ENCODE data around the gene SLC35A1. TPM values are rescaled to one million over a fixed set of nuclear protein-coding genes. Genes with fewer than 3 reads are reported as not detected.

Gene SLC35A1
- total RNA-seq, 1 donor, result 6.4 TPM

DNA sequence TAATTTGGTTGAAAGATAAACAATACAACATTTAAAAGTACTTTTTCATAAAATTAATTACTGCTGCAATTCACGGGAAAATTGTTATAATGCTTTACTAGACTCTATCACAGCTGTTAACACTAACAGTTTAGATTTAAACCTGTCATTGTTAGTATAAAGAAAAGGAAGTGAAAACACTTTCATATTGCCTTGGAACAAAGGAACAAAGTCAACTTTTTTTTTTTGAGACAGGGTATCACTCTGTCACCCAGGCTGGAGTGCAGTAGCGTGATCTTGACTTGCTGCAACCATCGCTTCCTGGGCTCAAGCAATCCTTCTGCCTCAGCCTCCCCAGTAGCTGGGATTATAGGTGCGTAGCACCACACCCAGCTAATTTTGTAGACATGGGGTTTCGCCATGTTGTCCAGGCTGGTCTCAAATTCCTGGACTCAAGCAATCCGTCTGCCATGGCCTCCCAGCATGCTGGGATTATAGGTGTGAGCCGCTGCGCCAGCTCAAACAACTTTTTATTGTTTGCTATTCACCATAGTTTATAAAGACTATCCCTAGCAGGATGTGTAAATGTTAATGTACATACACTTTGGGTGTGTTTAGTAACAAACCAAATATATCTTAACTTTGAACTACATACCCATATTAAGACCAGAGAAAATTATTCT, 22.1 kb downstream of the SLC35A1 start:
- H3K4me3 ChIP-seq (ENCODE audit: low read length), result no peak overlapping the region
- H3K4me1 ChIP-seq (ENCODE audit: insufficient read depth, low read length), result peaks cover 8% of the 10 kb centered on the region
- no peaks in the 10 kb centered on the region for H3K9me3 ChIP-seq (ENCODE audit: low read depth, low read length)
- H3K27me3 ChIP-seq (ENCODE audit: insufficient read depth, low read length), result no peaks in the 10 kb centered on the region

- Histone ChIP-seq H3K9me3 (ENCODE audit: low read depth, low read length) (no peaks in the 10 kb centered on the region), H3K4me1 (ENCODE audit: insufficient read depth, low read length) (peaks cover 8% of the 10 kb centered on the region)
Measured at GRCh38 chr6:87498048-87498447, 25.3 kb downstream of the SLC35A1 start.

DNA sequence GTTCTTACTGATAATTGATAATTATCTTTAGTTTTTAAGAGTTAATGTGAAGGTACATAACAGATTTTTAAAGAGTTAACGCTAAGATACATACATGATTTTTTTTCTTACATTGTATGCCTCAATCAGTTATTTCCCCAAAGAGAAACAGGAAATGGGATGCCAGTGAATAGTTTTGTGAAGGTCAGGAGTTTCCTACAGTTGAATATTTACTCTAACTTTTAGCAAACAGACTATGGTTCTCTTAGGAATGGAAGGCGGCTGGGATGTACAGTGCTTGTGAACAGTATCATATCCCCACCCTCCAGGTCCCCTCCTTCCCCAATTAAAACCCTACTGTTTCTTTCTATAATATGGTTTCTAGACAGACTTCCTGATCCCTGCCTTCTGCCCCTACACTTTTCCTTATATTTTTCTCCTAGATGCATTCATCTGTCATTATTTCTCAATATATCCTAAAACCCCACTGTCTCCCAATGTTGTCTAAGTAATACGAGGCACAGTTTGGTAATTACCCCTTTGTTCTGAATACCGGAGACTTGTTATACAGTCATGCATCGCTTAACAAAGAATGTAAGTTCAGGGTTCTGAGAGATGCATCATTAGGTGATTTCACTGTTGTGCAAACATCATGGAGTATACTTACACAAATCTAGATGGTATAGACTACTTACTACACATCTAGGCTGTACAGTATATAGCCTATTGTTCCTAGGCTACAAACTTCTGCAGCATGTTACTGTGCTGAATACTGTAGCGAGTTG, 29.2 kb downstream of the SLC35A1 start:
- no peaks in the 10 kb centered on the region for H3K4me1 ChIP-seq (ENCODE audit: insufficient read depth, low read length)

More at GRCh38 chr6:87498048-87498447, 25.3 kb downstream of the SLC35A1 start:
- Histone ChIP-seq H3K27me3 (ENCODE audit: insufficient read depth, low read length) (no peaks in the 10 kb centered on the region), H3K4me3 (ENCODE audit: low read length) (no peak overlapping the region)

DNA sequence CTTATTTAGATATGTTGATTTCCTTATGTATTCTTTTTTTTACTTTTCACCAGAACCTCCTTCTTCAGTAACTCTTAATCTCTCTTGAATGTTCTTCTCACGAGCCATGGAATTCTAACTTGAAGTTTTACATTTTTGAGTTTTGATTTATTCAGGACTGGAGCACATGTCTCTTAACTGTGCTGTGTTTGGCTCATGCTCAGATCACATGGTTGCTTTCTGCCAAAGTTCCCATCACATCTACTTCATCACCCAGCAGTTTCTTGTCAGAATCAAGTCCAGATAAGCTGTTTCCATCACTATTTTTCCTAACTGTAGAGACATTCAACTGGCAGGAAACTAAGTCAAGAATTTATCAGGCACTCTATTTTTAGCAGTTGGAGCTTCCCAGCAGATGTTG, 31.7 kb downstream of the SLC35A1 start:
- no peaks in the 10 kb centered on the region for H3K27me3 ChIP-seq (ENCODE audit: insufficient read depth, low read length)
- H3K4me3 ChIP-seq (ENCODE audit: low read length), result no peak overlapping the region
- no peaks in the 10 kb centered on the region for H3K4me1 ChIP-seq (ENCODE audit: insufficient read depth, low read length)
- no peaks in the 10 kb centered on the region for H3K9me3 ChIP-seq (ENCODE audit: low read depth, low read length)

More for the DNA sequence above, 29.2 kb downstream of the SLC35A1 start:
- Histone ChIP-seq H3K9me3 (ENCODE audit: low read depth, low read length) (no peaks in the 10 kb centered on the region), H3K27me3 (ENCODE audit: insufficient read depth, low read length) (no peaks in the 10 kb centered on the region), H3K4me3 (ENCODE audit: low read length) (no peak overlapping the region)

DNA sequence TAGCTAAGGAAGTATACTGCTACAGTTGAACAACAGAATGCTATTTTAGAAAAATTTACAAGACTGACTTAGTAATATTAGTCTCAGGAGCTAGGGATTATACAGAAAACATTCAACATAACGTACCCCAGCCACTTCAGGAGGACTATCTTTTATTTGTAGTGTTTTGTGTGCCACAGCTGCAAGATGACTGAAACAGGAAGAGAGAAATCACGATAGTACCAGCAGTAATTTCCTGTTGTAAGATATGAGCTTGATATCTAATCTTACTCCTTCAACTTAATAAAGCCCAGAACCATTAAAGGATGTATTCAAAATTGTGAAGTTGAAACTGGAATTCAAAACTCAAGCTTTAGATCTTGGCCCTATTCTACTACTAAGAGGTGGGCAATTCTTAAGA, 42.1 kb downstream of the SLC35A1 start:
- H3K4me3 ChIP-seq (ENCODE audit: low read length), result no peak overlapping the region
- no peaks in the 10 kb centered on the region for H3K4me1 ChIP-seq (ENCODE audit: insufficient read depth, low read length)
- H3K27me3 ChIP-seq (ENCODE audit: insufficient read depth, low read length), result no peaks in the 10 kb centered on the region
- no peaks in the 10 kb centered on the region for H3K9me3 ChIP-seq (ENCODE audit: low read depth, low read length)

DNA sequence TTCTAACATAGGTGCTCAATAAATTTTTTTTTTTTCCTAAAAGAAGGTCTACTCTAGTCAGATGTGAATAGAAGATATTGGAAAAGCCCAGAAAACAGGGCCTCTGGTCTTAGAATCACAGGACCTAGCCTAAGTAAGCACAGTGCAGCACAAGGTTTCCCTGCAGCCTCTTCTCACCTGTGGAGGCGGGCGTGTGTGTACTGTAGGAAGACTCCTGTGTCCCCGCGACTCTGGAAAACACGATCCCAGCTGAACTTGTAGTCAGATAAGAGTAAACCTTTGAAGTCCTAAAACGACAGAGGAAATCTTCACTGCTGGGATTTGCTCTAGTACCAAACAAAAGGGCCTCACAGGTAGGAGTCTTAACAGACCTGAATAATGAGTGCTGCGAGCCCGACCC, 45.7 kb downstream of the SLC35A1 start:
- H3K4me3 ChIP-seq (ENCODE audit: low read length), result no peak overlapping the region
- H3K27me3 ChIP-seq (ENCODE audit: insufficient read depth, low read length), result no peaks in the 10 kb centered on the region
- no peaks in the 10 kb centered on the region for H3K4me1 ChIP-seq (ENCODE audit: insufficient read depth, low read length)
- H3K9me3 ChIP-seq (ENCODE audit: low read depth, low read length), result no peaks in the 10 kb centered on the region

DNA sequence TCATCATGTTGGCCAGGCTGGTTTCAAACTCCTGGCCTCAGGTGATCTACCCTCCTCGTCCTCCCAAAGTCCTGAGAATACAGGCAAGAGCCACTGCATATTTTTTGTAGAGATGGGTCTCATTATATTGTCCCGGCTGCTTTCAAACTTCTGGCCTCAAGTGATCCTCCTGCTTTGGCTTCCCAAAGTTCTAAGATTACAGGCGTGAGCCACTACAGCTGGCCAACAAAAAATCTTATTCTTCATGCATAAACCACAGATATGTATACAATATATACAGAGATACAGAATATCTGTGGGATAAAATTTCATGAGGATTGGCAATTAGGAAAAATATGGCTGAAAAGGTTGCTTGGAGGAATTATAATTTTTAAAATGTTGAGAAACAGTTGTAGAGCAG, 49.9 kb downstream of the SLC35A1 start:
- H3K27me3 ChIP-seq (ENCODE audit: insufficient read depth, low read length), result no peaks in the 10 kb centered on the region
- H3K9me3 ChIP-seq (ENCODE audit: low read depth, low read length), result no peaks in the 10 kb centered on the region
- no peaks in the 10 kb centered on the region for H3K4me1 ChIP-seq (ENCODE audit: insufficient read depth, low read length)
- no peak overlapping the region for H3K4me3 ChIP-seq (ENCODE audit: low read length)

- H3K4me1 ChIP-seq (ENCODE audit: insufficient read depth, low read length), result no peaks in the 10 kb centered on the region
- no peaks in the 10 kb centered on the region for H3K9me3 ChIP-seq (ENCODE audit: low read depth, low read length)
- no peak overlapping the region for H3K4me3 ChIP-seq (ENCODE audit: low read length)
- H3K27me3 ChIP-seq (ENCODE audit: insufficient read depth, low read length), result no peaks in the 10 kb centered on the region
Measured at GRCh38 chr6:87529221-87529620, 56.4 kb downstream of the SLC35A1 start.

DNA sequence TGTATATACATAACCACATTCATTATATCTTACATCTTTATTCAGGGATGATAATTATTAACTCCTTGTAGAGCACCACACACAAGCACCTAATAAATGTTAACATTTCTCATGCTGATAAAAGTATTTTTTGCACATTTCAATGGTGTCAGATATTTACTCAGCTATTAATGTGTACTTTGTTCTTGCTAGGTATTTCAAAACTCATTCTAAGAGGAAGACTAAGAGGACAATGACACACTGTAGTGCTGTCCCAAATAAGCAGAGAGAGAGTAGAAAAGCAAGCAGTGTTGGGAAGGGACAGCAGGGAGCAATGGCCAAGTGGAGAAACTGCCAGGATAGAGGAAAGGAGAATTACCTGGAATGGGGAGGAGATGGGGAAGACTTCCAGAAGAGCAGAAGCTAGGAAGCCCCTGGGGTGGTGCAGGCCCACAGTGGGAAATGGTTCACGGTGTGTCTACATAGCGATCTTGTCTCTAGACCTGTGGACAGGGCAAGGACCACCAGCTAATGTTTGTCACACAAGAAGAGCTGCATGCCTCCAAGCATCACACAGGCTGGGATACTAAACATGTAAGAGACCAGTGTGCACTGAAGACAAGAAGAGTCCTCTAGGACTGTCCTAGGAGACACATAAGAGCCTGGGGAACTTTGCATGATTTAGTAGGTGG, 61.7 kb downstream of the SLC35A1 start:
- Histone ChIP-seq H3K4me3 (ENCODE audit: low read length) (no peak overlapping the region), H3K4me1 (ENCODE audit: insufficient read depth, low read length) (peaks cover 5% of the 10 kb centered on the region), H3K9me3 (ENCODE audit: low read depth, low read length) (no peaks in the 10 kb centered on the region), H3K27me3 (ENCODE audit: insufficient read depth, low read length) (no peaks in the 10 kb centered on the region)

DNA sequence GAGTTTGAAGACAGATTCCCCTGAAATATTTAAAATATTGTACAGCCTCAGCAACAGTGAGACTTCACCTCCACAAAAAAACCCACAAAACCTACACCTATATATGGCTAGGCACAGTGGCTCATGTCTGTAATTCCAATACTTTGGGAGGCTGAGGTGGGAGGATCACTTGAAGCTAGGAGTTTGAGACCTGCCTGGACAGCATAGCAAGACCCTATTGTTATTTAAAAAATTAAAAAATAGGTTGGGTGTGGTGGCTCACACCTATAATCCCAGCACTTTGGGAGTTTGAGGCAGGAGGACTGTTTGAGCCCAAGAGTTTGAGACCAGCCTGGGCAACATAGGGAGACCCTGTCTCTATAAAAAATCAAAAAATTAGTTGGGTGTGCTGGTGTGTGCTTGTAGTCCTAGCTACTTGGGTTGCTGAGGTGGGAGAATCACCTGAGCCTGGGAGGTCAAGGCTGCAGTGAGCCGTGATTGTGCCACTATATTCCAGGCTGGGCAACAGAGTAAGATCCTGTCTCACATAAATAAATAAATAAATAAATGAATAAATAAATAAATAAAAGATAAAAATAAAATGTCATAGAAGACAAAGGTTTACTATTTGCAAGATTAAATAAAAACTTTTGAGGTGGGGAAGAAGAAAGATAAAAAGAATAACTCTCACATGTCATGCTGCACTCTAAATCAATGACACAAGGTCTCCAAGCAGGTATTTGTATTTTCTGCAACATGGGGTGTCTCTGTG, 65.9 kb downstream of the SLC35A1 start:
- H3K4me1 ChIP-seq (ENCODE audit: insufficient read depth, low read length), result peaks cover 5% of the 10 kb centered on the region
- H3K27me3 ChIP-seq (ENCODE audit: insufficient read depth, low read length), result no peaks in the 10 kb centered on the region
- no peaks in the 10 kb centered on the region for H3K9me3 ChIP-seq (ENCODE audit: low read depth, low read length)
- H3K4me3 ChIP-seq (ENCODE audit: low read length), result no peak overlapping the region

DNA sequence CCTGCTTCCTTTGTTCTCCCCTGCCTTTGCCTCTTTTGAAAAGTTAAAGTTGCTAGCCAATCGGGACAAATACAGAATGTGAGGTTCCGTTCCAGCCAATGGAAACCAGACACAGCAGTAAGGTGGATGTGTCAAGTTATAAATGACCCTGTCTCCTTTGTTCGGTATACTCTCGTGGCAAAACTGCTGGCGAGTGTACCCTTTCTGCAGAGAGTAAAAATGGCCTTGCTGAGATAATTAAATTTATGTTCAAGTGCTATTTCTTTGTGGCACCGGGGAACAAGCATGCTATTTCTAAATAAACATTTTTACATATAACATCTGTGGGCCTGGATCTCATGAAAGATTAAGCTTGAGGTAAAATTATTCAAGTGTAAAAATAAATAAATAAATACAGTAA, 66.8 kb downstream of the SLC35A1 start:
- H3K4me3 ChIP-seq (ENCODE audit: low read length), result no peak overlapping the region
- H3K27me3 ChIP-seq (ENCODE audit: insufficient read depth, low read length), result no peaks in the 10 kb centered on the region
- no peaks in the 10 kb centered on the region for H3K9me3 ChIP-seq (ENCODE audit: low read depth, low read length)
- peaks cover 5% of the 10 kb centered on the region for H3K4me1 ChIP-seq (ENCODE audit: insufficient read depth, low read length)

- Histone ChIP-seq H3K4me1 (ENCODE audit: insufficient read depth, low read length) (peaks cover 5% of the 10 kb centered on the region), H3K4me3 (ENCODE audit: low read length) (no peak overlapping the region), H3K9me3 (ENCODE audit: low read depth, low read length) (no peaks in the 10 kb centered on the region), H3K27me3 (ENCODE audit: insufficient read depth, low read length) (no peaks in the 10 kb centered on the region)
Measured at GRCh38 chr6:87540539-87540938, 67.8 kb downstream of the SLC35A1 start.

DNA sequence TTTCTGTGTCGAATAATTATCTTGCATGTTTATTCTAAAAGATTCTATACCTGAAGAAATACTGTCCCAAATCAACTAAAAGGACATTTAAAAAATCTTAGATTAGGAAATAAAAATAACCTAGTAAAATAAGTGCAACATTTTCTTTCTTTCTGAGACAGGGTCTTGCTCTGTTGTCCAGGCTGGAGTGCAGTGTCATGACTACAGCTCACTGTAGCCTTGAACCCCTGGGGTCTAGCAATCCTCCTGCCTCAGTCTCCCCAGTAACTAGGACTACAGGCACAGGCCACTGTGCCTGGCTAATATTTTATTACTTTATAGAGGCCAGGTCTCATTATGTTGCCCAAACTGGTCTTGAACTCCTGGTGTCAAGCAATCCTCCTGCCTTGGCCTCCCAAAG, 68.3 kb downstream of the SLC35A1 start:
- H3K9me3 ChIP-seq (ENCODE audit: low read depth, low read length), result no peaks in the 10 kb centered on the region
- H3K27me3 ChIP-seq (ENCODE audit: insufficient read depth, low read length), result no peaks in the 10 kb centered on the region

DNA sequence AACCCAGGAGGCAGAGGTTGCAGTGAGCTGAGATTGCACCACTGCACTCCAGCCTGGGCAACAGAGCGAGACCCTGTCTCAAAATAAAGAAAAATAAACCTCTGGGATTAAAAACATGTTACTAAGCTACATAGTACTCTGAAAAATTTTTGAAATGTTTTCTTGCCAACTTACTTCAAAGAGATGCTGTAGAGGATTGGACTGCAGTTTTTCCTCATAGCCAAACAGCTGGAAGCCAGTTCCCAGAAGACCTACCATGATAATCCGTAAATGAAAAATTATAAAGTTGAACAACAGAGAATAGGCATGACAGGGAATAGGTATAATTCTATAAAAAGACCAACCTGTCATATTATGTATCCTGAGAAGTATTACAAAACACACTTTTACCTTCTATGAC, 69.0 kb downstream of the SLC35A1 start:
- Histone ChIP-seq H3K9me3 (ENCODE audit: low read depth, low read length) (no peaks in the 10 kb centered on the region), H3K4me1 (ENCODE audit: insufficient read depth, low read length) (peaks cover 5% of the 10 kb centered on the region), H3K4me3 (ENCODE audit: low read length) (no peak overlapping the region), H3K27me3 (ENCODE audit: insufficient read depth, low read length) (no peaks in the 10 kb centered on the region)

More for the DNA sequence above, 68.3 kb downstream of the SLC35A1 start:
- H3K4me1 ChIP-seq (ENCODE audit: insufficient read depth, low read length), result peaks cover 5% of the 10 kb centered on the region
- H3K4me3 ChIP-seq (ENCODE audit: low read length), result no peak overlapping the region

All from mononuclear cell (primary cell).